HS-27A (cell line): ENCODE measurements around the gene RYK.
"Not testable (repeated sequence)": the region's sequence is repeated elsewhere in the genome, so short reads cannot be mapped to it uniquely, and the experiment has no call there.

Source experiments
- DNase-seq: peaks from one replicate; pipeline ENCODE4 v3.0.0-alpha.2; 2012; ENCODE audit warnings: low read depth, missing footprints

RYK gene

DNA sequence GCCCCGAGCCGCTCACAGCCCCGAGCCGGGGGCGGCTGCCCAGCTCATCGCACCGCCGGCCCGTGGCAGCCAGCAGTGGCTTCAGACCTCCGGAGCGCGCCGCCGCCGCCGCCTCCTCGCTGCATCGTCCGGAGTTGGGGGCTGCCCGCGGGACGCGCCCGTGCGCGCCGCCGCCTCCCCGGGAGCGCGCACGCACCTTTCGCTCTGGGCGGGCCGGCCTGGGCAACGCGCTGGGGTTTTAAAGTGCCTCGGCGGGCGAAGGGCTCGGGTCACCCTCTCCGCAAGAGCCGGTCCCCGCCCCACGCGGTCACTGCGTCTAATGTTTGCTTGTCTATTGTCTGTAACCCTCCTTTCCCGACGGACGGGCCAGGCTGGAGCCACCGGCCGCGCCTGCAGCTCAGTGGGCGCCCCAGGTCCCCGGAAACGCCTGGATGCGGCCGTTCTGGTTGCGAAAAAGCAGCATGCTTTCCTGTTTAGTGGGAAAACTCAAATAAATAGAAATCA is at the start of gene RYK:
RYK (minus strand) TSS at position 143 of the 504 bp plus-strand sequence. CDS start 205 bp downstream, outside the sequence.
- DNase-seq = peak; percentile 50

DNA sequence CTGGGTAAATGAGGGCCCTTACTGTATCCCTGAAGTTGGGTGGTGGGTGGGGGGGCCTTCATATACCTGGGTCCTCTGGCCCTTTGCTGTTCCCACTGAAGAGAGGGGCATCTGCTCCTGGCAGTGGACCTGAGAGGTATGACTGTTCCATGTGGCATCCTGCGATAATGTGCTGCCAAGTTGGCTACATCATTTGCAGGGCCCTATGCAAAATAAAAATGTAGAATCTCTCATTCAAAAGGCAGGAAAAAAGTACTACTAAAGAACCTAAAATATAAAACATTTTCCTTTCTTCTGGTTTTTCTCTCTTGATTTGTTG is 49.2 kb upstream of the RYK start:
- DNase-seq = no peak

DNA sequence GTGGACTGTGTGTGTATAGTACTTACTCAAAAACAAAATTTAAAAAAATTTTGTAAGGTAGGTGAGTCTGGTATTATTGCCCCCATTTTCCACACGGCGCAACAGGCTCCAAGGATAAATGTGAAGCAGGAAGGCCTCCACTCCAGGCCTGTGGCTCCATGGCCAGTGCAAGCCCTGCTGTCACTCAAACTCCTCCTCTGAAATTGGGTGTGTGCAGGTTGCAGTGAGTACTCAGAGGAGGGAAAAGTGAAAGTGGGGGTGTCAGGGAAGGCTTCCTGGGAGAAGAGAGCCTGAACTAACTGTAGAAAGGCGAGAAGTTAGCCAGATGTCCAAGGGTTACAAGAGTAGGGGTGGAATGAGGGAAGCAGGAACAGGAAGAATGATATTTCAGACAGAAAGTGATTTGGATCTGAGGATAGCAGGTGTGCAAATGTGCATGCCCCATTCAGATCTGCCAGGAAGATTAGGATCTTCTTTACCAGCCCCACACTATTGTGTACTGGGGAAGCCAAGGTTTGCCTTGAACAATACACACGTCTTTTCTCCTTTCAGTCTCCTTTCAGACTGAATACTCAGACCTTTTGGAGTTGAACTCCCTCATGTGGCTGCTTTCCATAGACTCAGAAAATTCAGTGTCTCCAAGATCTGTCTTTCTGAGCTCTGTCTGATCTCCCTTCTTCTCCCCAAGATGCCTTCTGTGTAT is 48.7 kb upstream of the RYK start:
- DNase-seq = no peak

DNA sequence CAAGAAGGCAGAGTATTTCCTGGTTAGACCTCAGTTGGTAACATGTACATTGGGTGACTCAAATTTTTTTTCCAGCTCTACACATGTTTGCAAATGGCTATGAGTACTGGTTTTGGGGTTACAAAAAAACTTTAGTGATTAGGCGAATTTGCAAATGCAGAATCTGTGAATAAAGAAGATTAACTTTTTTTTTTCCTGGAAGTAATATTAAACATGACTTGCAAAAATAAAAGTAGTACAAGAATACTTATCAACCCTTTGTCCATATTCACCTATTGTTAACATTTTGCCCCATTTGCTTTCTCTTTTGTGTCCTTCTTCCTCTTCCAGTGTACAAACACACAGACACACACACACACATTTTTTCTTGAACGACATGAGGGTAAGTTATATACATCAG is 47.6 kb upstream of the RYK start:
- DNase-seq = no peak

DNA sequence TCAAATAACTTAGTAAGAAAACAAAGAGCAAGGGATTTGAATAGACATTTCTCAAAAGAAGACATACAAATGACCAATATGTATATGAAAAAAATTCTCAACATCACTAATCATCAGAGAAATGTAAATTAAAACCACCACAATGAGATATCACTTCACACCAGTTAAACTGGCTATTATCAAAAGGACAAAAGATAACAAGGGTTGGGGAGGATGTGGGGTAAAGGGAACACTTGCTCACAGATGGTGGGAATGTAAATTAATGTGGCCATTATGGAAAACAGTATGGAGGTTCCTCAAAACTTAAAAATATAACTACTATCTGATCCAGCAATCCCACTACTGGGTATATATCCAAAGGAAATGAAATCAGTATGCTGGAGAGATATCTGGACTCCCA is 46.0 kb upstream of the RYK start:
- no peak for DNase-seq

- DNase-seq = no peak
Observed at GRCh38 chr3:134295930-134296329, 45.3 kb upstream of the RYK start.

DNA sequence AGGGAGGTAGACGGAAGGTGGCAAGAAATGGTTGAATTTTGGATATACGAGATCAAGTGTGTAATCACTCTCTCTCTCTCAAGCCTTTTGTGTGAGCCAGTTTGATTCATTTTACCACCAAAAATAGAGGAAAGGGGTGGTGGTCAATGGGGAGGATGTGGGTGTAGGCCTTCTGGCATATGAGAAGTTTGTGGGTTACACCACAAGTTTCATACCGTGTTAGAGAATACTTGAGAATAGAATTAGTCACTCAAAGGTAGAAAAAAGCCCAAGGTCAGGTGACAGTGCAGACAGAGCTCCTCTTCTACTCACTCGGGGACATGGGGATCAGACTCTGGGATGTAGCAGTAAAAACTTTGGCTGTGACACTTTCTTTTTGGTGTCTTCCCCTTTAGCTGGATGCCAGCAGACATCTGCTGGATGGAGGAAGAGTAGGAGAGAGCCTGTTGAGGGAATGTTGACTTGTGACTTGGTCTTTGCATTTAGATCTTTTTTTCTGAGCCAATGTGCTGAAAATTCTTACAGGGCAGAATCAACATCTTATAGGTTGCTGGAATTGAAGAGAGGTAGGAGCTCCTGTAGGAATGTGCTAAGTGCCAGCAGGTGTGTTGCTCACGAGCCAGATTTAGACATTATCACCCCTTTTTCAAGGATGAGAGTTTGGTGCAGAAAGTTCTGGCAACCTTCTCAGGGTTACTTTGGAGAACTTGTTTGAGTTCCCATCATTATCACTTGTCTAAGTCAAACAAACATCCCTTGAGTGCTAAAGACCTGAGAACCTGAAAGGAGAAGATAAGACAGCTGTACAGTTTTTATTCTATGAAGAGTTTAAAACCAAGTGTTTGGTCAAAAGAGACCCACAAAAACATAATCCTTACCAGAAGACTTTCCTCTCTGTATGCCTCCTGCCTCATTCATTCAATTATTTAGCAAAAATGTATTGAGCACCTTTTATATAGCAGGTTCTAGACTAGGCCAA is 43.9 kb upstream of the RYK start:
- DNase-seq = no peak

DNA sequence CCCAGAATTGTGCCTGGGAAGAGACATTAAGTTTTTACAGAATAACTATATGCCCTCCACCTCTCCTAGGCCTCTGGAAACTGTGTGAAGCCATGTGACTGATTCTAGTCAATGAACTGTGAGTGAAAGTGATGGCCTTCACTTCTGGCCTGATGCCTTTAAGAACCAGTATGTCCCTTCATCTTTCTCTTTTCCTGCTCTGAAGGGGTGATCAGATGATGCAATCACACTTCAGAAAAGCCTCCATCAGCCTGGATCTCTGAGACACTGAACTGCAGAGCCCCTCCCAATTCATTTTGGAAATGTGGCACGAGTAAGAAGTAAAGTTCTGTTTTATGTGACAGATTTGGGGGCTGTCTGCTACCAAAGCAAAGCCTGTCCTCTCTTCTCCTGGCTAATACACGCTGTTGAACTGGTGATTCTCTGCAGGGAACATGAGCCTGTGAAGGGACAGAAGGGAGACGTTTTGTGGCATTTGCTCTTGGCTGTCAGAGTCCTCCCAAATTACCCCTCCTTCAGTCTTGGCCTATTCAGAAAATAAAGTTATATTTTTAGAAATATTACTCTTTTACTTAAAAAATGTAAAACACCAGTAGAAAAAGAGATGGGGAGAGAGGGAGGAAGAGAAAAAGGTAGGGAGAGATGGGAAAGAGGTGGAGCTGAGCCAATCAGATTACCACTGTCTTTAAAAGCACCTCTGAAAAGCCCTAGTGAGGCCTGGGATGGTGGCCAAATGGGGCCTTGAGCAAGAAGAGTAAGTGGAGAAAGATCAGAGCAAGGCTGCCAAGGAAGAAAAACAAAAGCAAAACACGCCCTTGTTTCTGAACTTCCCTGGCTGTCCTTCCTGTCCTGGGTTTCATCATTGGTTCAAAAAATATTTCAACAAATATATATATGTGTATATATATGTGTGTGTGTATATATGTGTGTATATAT is 40.9 kb upstream of the RYK start:
- DNase-seq = no peak

- no peak for DNase-seq
Observed at GRCh38 chr3:134287512-134287911, 36.9 kb upstream of the RYK start.

GRCh38 chr3:134284438-134284837 is 33.8 kb upstream of the RYK start:
- no peak for DNase-seq

GRCh38 chr3:134282659-134283047 is 32.0 kb upstream of the RYK start:
- DNase-seq = no peak

GRCh38 chr3:134281912-134282658 is 31.4 kb upstream of the RYK start:
- DNase-seq = no peak

- DNase-seq = no peak
Observed at GRCh38 chr3:134279466-134279865, 28.8 kb upstream of the RYK start.

DNA sequence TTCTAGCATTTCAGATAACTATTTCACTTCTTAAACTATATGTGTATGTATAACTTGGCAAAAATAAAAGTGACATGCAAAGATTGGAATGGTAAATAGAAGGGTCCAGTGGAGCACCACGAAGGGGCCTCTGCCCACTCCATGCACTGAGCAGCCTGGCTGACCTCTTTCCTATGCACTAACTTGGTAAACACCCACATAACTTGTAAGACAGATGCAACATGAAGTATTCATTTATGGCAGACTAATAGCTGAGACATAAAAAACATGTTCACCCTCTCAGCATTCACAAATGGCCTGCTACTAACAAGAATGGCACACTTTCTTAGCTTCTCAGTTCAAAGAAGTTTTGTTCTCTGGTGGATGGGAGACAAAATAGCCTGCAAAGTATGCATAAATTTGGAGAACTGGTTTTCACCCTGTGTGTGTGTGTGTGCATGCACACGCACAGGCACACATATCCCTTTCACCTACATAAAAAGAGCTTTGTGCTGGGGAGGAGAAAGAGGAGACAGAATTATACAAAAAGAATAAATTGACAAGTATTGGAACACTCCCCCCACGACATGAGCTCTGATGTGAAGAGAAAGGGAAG is 26.5 kb upstream of the RYK start:
- no peak for DNase-seq

- no peak for DNase-seq
Observed at GRCh38 chr3:134276086-134276485, 25.4 kb upstream of the RYK start.

DNA sequence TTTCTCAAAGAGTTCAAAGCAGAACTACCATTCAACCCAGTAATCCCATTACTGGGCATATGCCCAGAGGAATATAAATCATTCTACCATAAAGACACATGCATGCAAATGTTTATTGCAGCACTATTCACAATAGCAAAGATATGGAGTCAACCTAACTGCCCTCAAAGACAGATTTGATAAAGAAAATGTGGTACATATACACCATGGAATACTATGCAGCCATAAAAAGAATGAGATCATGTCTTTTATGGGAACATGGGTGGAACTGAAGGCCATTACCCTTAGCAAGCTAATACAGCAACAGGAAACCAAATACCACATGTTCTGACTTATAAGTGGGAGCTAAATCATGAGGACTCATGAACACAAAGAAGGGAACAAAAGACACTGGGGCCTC is 24.5 kb upstream of the RYK start:
- not testable (repeated sequence) for DNase-seq

DNA sequence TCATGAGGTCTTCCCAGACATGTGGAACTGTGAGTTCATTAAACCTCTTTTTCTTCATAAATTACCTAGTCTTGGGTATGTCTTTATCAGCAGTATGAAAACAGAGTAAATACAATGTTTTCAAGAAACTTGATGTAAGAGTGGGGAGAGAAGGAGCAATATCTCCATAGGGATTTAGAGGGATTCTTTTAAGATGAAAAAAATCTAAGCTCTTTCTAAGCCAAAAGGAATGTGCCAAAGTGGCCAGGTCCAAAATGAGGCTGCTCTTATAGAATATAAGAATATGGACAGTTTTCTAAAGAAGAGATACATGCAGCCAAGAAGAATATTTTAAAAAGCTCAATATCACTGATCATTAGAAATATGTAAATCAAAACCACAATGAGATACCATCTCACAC is 23.9 kb upstream of the RYK start:
- no peak for DNase-seq

- no peak for DNase-seq
Observed at GRCh38 chr3:134267996-134268395, 17.3 kb upstream of the RYK start.

- DNase-seq = no peak
Observed at GRCh38 chr3:134260987-134261386, 10.3 kb upstream of the RYK start.

- DNase-seq = no peak
Observed at GRCh38 chr3:134258761-134259347, 8.2 kb upstream of the RYK start.

DNA sequence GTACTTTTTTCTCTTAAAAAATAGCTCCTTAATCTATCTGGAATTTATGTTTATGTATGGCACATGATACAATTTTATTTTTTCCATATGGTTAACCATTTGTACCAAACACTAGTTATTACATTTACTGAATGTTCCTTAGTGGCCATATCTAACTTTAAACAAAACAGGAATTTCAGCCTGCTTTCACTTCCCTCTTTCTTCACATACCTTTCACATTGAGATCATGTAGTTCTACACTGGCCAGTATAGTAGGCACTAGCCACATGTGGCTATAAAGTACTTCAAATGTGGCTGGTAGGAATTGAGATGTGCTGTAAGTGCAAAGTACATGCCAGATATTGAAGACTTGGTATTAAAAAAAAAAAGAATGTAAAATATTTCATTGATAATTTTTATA is 4.7 kb upstream of the RYK start:
- DNase-seq = no peak
